Endothelial cell of umbilical vein (primary cell): ENCODE measurements around the gene CCDC54.

Experiments
- CTCF ChIP-seq, 2 donors: IDR thresholded peaks; 1 replicate in 1 of 2; 2 replicates in 1 of 2; pipeline ENCODE4 v1.5.1; 2011; ENCODE audit warnings: low read length in 2 of 2, mild to moderate bottlenecking in 2 of 2, moderate library complexity in 2 of 2, control low read depth in 1 of 2, inconsistent platforms in 1 of 2, low read depth in 1 of 2; ENCODE audit not compliant: insufficient read depth in 1 of 2; ENCODE audit errors: extremely low read depth in 1 of 2
- EZH2 ChIP-seq: IDR thresholded peaks from 2 replicates; pipeline ENCODE4 v1.6.1; 2012; ENCODE audit warnings: borderline replicate concordance, low read depth, mild to moderate bottlenecking, moderate library complexity, low read length, inconsistent platforms; ENCODE audit not compliant: severe bottlenecking
- FOS ChIP-seq: IDR thresholded peaks from 2 replicates; pipeline ENCODE4 v1.6.1; 2011; ENCODE audit warnings: mild to moderate bottlenecking, low read length, moderate library complexity, borderline replicate concordance; ENCODE audit not compliant: insufficient read depth
- GATA2 ChIP-seq: IDR thresholded peaks from 2 replicates; pipeline ENCODE4 v1.7.0; 2011; ENCODE audit warnings: low read depth, mild to moderate bottlenecking, moderate library complexity, mixed read lengths, low read length; ENCODE audit not compliant: insufficient read length, insufficient read depth
- MAX ChIP-seq: IDR thresholded peaks from 2 replicates; pipeline ENCODE4 v1.6.1; 2011; ENCODE audit not compliant: insufficient read depth, insufficient read length
- MYC ChIP-seq: IDR thresholded peaks from one replicate; pipeline ENCODE4 v1.6.1; 2011; ENCODE audit warnings: mild to moderate bottlenecking, low read depth, low read length
- POLR2A ChIP-seq: IDR thresholded peaks from 2 replicates; pipeline ENCODE4 v1.6.1; 2012; ENCODE audit warnings: low read depth, mild to moderate bottlenecking, control low read depth, low read length
- POLR2AphosphoS5 ChIP-seq: IDR thresholded peaks from 2 replicates; pipeline ENCODE4 v1.6.1; 2012; ENCODE audit warnings: low read depth, mild to moderate bottlenecking, control low read depth, low read length, moderate library complexity; ENCODE audit not compliant: insufficient read depth

- TF ChIP-seq CTCF (IDR thresholded peaks at IDR 0.05; ENCODE audit: extremely low read depth in 1 of 2, insufficient read depth in 1 of 2, low read depth in 1 of 2, low read length in 2 of 2) (no peak), POLR2A (no peak), POLR2AphosphoS5 (no peak), MAX (no peak), MYC (no peak), EZH2 (no peak), FOS (no peak), GATA2 (no peak)
Observed at GRCh38 chr3:107377151-107377550, at the start of gene CCDC54.
